ENCODE data around the gene TBK1. TPM values are rescaled to one million over a fixed set of nuclear protein-coding genes. Genes with fewer than 3 reads are reported as not detected.

Gene TBK1
- total and polyA plus RNA-seq, 2 of the 13 experiments (the other 11 are each of a cell fraction or from before 2014, with no cell fraction given), result 10.3 to 25.2 TPM

- CTCF ChIA-PET (ENCODE audit: low intra/inter-chr PET ratio, low total read pairs), result no interaction called here
- POLR2A ChIA-PET, result no interaction called here
- Histone ChIP-seq H3K27ac (ENCODE audit: extremely low read length, insufficient read depth, low read length) (no peak overlapping the region), H3K79me2 (ENCODE audit: insufficient read depth, low read length) (peaks cover 27% of the 10 kb centered on the region), H3K4me2 (ENCODE audit: low read depth, low read length) (no peak overlapping the region), H3K9me3 (ENCODE audit: low read length) (no peaks in the 10 kb centered on the region), H2AFZ (ENCODE audit: low read length) (no peak overlapping the region), H3K9ac (ENCODE audit: insufficient read depth, low read depth, low read length) (no peak overlapping the region), H3K27me3 (ENCODE audit: control insufficient read depth in 1 of 2, insufficient read depth in 2 of 2, low read length in 2 of 2) (no peaks in the 10 kb centered on the region), H3K4me1 (ENCODE audit: insufficient read depth, low read length) (peaks cover 7% of the 10 kb centered on the region), H3K36me3 (replicated peaks in 1 of 2; ENCODE audit: control insufficient read depth in 1 of 2, insufficient read depth in 2 of 2, low read length in 2 of 2) (peaks cover 20 to 87% of the 10 kb centered on the region in 2 experiments), H4K20me1 (ENCODE audit: insufficient read depth, low read length) (peaks cover 3% of the 10 kb centered on the region; the same call in 1 of the 2 replicates), H3K4me3 (replicated peaks in 1 of 3; ENCODE audit: insufficient read depth in 1 of 3, low read depth in 2 of 3, low read length in 3 of 3) (no peak overlapping the region)
- BruUV-seq (replicated peaks), result no TSS peak
- in situ Hi-C loops (cut with HindIII; ENCODE audit: extremely low pct_ligation_motif_present, low pct_unique_long_range_greater_than_20kb) (no loop called here), intact Hi-C loops (cut with micrococcal nuclease; ENCODE audit: unreplicated experiment) (no loop called here)
- ATAC-seq (no peak), FAIRE-seq (no peak), DNase-seq (ENCODE audit: low spot score) (no peak)
- no peak for TF ChIP-seq RFXANK (CRISPR knock-in tag; IDR thresholded peaks at IDR 0.05)
- TF ChIP-seq SETDB1 (CRISPR knock-in tag; IDR thresholded peaks at IDR 0.05; ENCODE audit: borderline replicate concordance), result no peak
- TF ChIP-seq ZNF281 (CRISPR knock-in tag; IDR thresholded peaks at IDR 0.05; ENCODE audit: borderline replicate concordance), result no peak
- WGBS (ENCODE audit: low lambda C conversion rate), result 92% methylated on average over 2 of the region's 2 CpGs
These were observed 38.0 kb upstream of the TBK1 start for GRCh38 chr12:64413884-64414283.

- Histone ChIP-seq H2AFZ (ENCODE audit: low read length) (no peak overlapping the region), H3K4me2 (ENCODE audit: low read depth, low read length) (no peak overlapping the region), H3K27me3 (ENCODE audit: control insufficient read depth in 1 of 2, insufficient read depth in 2 of 2, low read length in 2 of 2) (no peaks in the 10 kb centered on the region), H3K4me1 (ENCODE audit: insufficient read depth, low read length) (no peaks in the 10 kb centered on the region), H3K36me3 (replicated peaks in 1 of 2; ENCODE audit: control insufficient read depth in 1 of 2, insufficient read depth in 2 of 2, low read length in 2 of 2) (peaks cover 20 to 86% of the 10 kb centered on the region in 2 experiments), H3K4me3 (replicated peaks in 1 of 3; ENCODE audit: insufficient read depth in 1 of 3, low read depth in 2 of 3, low read length in 3 of 3) (no peak overlapping the region), H3K79me2 (ENCODE audit: insufficient read depth, low read length) (peaks cover 5% of the 10 kb centered on the region), H3K9ac (ENCODE audit: insufficient read depth, low read depth, low read length) (no peak overlapping the region), H4K20me1 (ENCODE audit: insufficient read depth, low read length) (0 out of 2 replicates have a peak, but pooled peaks cover 6% of the 10 kb centered on the region), H3K9me3 (ENCODE audit: low read length) (no peaks in the 10 kb centered on the region), H3K27ac (ENCODE audit: extremely low read length, insufficient read depth, low read length) (no peak overlapping the region)
- no peak for ATAC-seq
- FAIRE-seq, result no peak
- no peak for DNase-seq (ENCODE audit: low spot score)
- in situ Hi-C loops (cut with HindIII; ENCODE audit: extremely low pct_ligation_motif_present, low pct_unique_long_range_greater_than_20kb) (no loop called here), intact Hi-C loops (cut with micrococcal nuclease; ENCODE audit: unreplicated experiment) (no loop called here)
- BruUV-seq (replicated peaks), result no TSS peak
- ChIA-PET CTCF (ENCODE audit: low intra/inter-chr PET ratio, low total read pairs) (no interaction called here), POLR2A (no interaction called here)
- TF ChIP-seq DMAP1 (CRISPR knock-in tag; IDR thresholded peaks at IDR 0.05) (no peak), HMG20B (CRISPR knock-in tag; conservative IDR thresholded peaks at IDR 0.05) (no peak), FIP1L1 (IDR thresholded peaks at IDR 0.05; ENCODE audit: borderline replicate concordance, insufficient read depth, low read depth, low read length) (no peak), NR2F6 (IDR thresholded peaks at IDR 0.05) (no peak), NR2F6 (CRISPR knock-in tag; IDR thresholded peaks at IDR 0.05) (no peak), HMGXB4 (CRISPR knock-in tag; IDR thresholded peaks at IDR 0.05; ENCODE audit: borderline replicate concordance in 1 of 2, low read depth in 1 of 2) (no peak)
These were observed 33.7 kb upstream of the TBK1 start for GRCh38 chr12:64418209-64418608.
